Transverse colon (tissue), 4 donors: ENCODE measurements around the gene LRIT1. TPM values are rescaled to one million over a fixed set of nuclear protein-coding genes. Genes with fewer than 3 reads are reported as not detected.
"Not testable (repeated sequence)": the region's sequence is repeated elsewhere in the genome, so short reads cannot be mapped to it uniquely, and the experiment has no call there.

ENCODE experiments used
- DNase-seq: peaks from one replicate; pipeline ENCODE4 v3.0.0-alpha.2; 2019
- H3K27ac ChIP-seq, 4 donors: fragments of 200-600 bp; sonication (generic); 2 replicates each; pipeline ENCODE4 v1.5.1; 2016 to 2018; ENCODE audit warnings: inconsistent platforms in 4 of 4
- H3K27me3 ChIP-seq: fragments of 200-600 bp; sonication (generic); 2 replicates; pipeline ENCODE4 v1.5.1; 2017; ENCODE audit warnings: inconsistent platforms
- H3K36me3 ChIP-seq, 4 donors: fragments of 200-600 bp; sonication (generic); 2 replicates each; pipeline ENCODE4 v1.5.1; 2017 to 2019; ENCODE audit warnings: inconsistent platforms in 4 of 4
- H3K4me1 ChIP-seq, 4 donors: fragments of 200-600 bp; sonication (generic); 2 replicates each; pipeline ENCODE4 v1.5.1; 2017 to 2020; ENCODE audit warnings: inconsistent platforms in 4 of 4
- H3K4me3 ChIP-seq, 4 donors: fragments of 200-600 bp; sonication (generic); 1 replicate in 1 of 4; 2 replicates in 3 of 4; pipeline versions ENCODE4 v1.5.1 to v1.6.1; 2017 to 2019; ENCODE audit warnings: inconsistent platforms in 4 of 4
- H3K9me3 ChIP-seq, 2 donors: fragments of 200-600 bp; sonication (generic); 2 replicates each; pipeline ENCODE4 v1.5.1; 2017 to 2019; ENCODE audit warnings: inconsistent platforms in 2 of 2
- EP300 ChIP-seq: sonication (generic); formaldehyde crosslinking; IDR thresholded peaks from one replicate; pipeline ENCODE4 v1.6.1; 2017; ENCODE audit warnings: antibody characterized with exemption, low read depth
- POLR2A ChIP-seq: fragments of 450-650 bp; IDR thresholded peaks from one replicate; pipeline ENCODE4 v1.6.1; 2016; ENCODE audit warnings: antibody characterized with exemption, mild to moderate bottlenecking, moderate library complexity
- POLR2AphosphoS5 ChIP-seq, 3 donors: sonication (generic); formaldehyde crosslinking; IDR thresholded peaks; one replicate each; pipeline ENCODE4 v1.6.1; 2016; ENCODE audit warnings: antibody characterized with exemption in 3 of 3
- whole genome bisulfite sequencing, 2 donors: methylation state at CpG; one replicate each; pipeline ENCODE4 v1.1.5; 2018; ENCODE audit warnings: low coverage in 1 of 2; 5-methylcytosine and 5-hydroxymethylcytosine counted together
- in situ Hi-C, 4 donors: fragments of 200-750 bp; cut with MboI; loops; one replicate each; pipeline versions ENCODE4 v1.15.0 to v1.15.1; 2017; ENCODE audit warnings: low sequenced_read_pairs in 3 of 4, low pct_ligation_motif_present in 1 of 4, low pct_unique_long_range_greater_than_20kb in 1 of 4
- intact Hi-C: fragments of 100-400 bp; cut with DNase I; formaldehyde crosslinking; loops from one replicate; pipeline ENCODE4 v1.15.1; 2023; ENCODE audit warnings: low total_unique reads
- total RNA-seq, 4 donors: library from RNA; depleted of rRNA; stranded (reverse); fragments of >200 nt; gene quantifications; one replicate each; pipeline ENCODE4 v1.1.0, GENCODE V29; 2016
- TF ChIP-seq, protein P1 (sequence below), 5 experiments: fragments of 200-600 bp in 3 of 5; fragments of 450-650 bp in 2 of 5; sonication (generic) in 3 of 5; IDR thresholded peaks; 1 replicate in 2 of 5; 2 replicates in 3 of 5; pipeline ENCODE4 v1.5.1; 2016 to 2017; ENCODE audit warnings: antibody characterized with exemption in 5 of 5, inconsistent platforms in 3 of 5, mild to moderate bottlenecking in 2 of 5, moderate library complexity in 1 of 5

LRIT1 gene
- total RNA-seq, 4 donors from 2014 or later, result not detected

DNA sequence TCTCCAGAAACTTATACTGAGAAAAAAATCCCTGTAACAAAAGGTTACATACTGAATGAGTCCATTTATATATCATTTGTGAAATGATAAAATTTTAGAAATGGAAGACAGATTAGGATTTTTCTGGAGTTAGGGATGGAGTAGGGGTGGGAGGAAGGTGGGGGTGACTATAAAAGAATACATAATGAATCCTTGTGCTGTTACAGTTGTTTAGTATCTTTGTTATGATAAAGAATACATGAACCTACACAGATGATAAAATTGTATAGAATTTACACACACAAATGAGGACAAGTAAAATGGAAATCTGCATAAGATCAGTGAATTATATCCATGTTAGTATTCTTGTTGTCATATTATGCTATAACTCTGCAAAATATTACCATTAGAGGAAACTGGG lies 45.3 kb upstream of the LRIT1 start:
- no peak for DNase-seq
- in situ Hi-C loops, result no loop called here
- intact Hi-C loops, result no loop called here
- Histone ChIP-seq H3K4me3 (no peak overlapping the region), H3K36me3 (no peaks in the 10 kb centered on the region), H3K4me1 (no peaks in the 10 kb centered on the region), H3K27ac (no peak overlapping the region), H3K27me3 (no peaks in the 10 kb centered on the region), H3K9me3 (no peaks in the 10 kb centered on the region)
- TF ChIP-seq EP300 (no peak), POLR2AphosphoS5 (IDR thresholded peaks at IDR 0.05) (no peak), POLR2A (no peak)
- TF ChIP-seq, protein P1, sequence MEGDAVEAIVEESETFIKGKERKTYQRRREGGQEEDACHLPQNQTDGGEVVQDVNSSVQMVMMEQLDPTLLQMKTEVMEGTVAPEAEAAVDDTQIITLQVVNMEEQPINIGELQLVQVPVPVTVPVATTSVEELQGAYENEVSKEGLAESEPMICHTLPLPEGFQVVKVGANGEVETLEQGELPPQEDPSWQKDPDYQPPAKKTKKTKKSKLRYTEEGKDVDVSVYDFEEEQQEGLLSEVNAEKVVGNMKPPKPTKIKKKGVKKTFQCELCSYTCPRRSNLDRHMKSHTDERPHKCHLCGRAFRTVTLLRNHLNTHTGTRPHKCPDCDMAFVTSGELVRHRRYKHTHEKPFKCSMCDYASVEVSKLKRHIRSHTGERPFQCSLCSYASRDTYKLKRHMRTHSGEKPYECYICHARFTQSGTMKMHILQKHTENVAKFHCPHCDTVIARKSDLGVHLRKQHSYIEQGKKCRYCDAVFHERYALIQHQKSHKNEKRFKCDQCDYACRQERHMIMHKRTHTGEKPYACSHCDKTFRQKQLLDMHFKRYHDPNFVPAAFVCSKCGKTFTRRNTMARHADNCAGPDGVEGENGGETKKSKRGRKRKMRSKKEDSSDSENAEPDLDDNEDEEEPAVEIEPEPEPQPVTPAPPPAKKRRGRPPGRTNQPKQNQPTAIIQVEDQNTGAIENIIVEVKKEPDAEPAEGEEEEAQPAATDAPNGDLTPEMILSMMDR (IDR thresholded peaks at IDR 0.05), result no peak

DNA sequence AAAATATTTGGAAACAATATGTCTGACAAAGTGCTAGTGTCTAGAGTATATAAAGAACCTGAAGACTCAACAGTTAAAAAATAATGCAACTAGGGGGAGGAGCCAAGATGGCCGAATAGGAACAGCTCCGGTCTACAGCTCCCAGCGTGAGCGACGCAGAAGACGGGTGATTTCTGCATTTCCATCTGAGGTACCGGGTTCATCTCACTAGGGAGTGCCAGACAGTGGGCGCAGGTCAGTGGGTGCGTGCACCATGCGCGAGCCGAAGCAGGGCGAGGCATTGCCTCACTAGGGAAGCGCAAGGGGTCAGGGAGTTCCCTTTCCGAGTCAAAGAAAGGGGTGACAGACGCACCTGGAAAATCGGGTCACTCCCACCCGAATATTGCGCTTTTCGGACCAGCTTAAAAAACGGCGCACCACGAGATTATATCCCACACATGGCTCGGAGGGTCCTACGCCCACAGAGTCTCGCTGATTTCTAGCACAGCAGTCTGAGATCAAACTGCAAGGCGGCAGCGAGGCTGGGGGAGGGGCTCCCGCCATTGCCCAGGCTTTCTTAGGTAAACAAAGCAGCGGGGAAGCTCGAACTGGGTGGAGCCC lies 38.6 kb upstream of the LRIT1 start:
- H3K27ac ChIP-seq, H3K9me3 ChIP-seq, H3K36me3 ChIP-seq, H3K4me1 ChIP-seq, in situ Hi-C loops, intact Hi-C loops, DNase-seq, H3K27me3 ChIP-seq, H3K4me3 ChIP-seq: not testable (repeated sequence)
- 80 to 82% methylated on average over 5 to 30 of the region's 31 CpGs for WGBS, 2 donors

DNA sequence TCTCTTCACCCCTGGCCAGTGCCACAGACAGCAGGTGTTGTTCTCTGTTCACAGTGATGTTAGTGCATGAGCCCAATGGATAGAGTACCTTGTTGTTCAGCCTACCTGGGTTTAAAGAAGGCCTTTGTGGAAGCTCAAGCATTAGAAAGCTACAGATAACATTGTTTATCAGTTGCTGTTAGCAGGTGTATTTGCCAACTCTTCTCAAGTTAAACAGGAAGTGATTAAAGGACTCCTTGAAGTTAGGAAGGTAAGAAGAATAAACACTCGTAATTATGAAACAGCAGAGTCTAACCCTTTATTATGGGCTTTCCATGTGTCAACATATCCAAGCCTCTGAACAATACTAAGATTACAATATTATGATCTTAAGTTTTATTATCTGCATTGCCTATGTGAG lies 29.4 kb upstream of the LRIT1 start:
- H3K9me3 ChIP-seq, result no peaks in the 10 kb centered on the region
- peaks cover 0 to 5% (median 2%) of the 10 kb centered on the region in 4 donors for H3K4me1 ChIP-seq
- WGBS, 2 donors, result 22 to 40% methylated on average over 1 of the region's 1 CpG
- in situ Hi-C loops (no loop called here), intact Hi-C loops (no loop called here)
- H3K27ac ChIP-seq, result peak overlapping the region in 2 of 4 donors; percentile 29 to 57
- TF ChIP-seq POLR2A, result no peak
- no peak for TF ChIP-seq EP300
- TF ChIP-seq, protein P1 (IDR thresholded peaks at IDR 0.05), result no peak
- TF ChIP-seq POLR2AphosphoS5 (IDR thresholded peaks at IDR 0.05), result no peak
- DNase-seq, result no peak
- no peak overlapping the region for H3K4me3 ChIP-seq
- H3K36me3 ChIP-seq, result no peaks in the 10 kb centered on the region
- peaks cover 12% of the 10 kb centered on the region for H3K27me3 ChIP-seq

DNA sequence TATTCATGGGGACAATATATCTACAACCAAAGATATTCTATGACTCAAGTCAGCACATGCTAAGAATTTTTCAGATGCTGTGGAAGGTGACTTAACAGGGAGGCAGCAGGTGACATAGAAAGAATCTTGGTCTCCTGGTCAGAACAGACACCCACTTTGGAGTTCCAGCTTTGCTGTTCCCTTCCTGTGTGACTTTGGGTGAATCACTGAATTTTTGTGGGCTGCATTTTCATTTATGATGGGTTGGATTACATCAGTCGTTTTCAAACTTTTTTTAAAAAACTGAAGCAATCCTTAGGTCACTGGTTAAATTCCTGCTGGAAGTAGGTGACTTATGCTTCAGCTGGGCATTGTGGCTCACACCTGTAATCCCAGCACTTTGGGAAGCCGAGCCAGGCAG lies 28.4 kb upstream of the LRIT1 start:
- in situ Hi-C loops (loop anchor here in 3 of 4 donors (5.0 to 10.0 kb wide), 3 partner anchors 263 to 268 kb away; no protein-coding TSS in a partner anchor), intact Hi-C loops (loop anchor here (5.0 kb wide), 1 partner anchor 268 kb away; no protein-coding TSS in a partner anchor)
- Histone ChIP-seq H3K27me3 (peaks cover 12% of the 10 kb centered on the region), H3K27ac (no peak overlapping the region), H3K36me3 (no peaks in the 10 kb centered on the region), H3K9me3 (no peaks in the 10 kb centered on the region), H3K4me1 (peaks cover 0 to 5% (median 2%) of the 10 kb centered on the region in 4 donors), H3K4me3 (no peak overlapping the region)
- 35 to 53% methylated on average over 2 of the region's 2 CpGs for WGBS, 2 donors
- DNase-seq, result no peak
- TF ChIP-seq, protein P1 (IDR thresholded peaks at IDR 0.05), result no peak
- TF ChIP-seq POLR2A, result no peak
- TF ChIP-seq POLR2AphosphoS5 (IDR thresholded peaks at IDR 0.05), result no peak
- TF ChIP-seq EP300, result no peak

DNA sequence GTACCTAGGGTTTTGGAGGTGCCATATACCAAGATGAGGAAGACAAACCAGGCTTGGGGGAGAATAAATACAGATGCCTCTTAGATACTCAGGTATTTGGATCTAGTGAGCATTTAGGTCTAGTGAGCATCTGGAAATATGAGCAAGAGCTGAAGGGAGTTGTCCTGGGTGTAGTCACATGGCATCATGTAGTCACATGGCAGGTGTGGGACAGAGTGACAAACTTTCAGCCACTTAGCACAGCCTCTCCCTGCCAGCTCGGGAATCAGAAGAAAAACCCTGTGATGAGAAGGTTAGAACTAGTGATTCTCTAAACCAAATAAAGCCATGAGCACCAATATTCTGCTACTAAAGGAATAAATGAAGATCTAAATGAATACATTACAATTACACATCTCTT lies 27.8 kb upstream of the LRIT1 start:
- Histone ChIP-seq H3K9me3 (no peaks in the 10 kb centered on the region), H3K4me3 (no peak overlapping the region), H3K36me3 (no peaks in the 10 kb centered on the region), H3K27ac (no peak overlapping the region), H3K27me3 (peaks cover 7% of the 10 kb centered on the region), H3K4me1 (peaks cover 0 to 5% (median 2%) of the 10 kb centered on the region in 4 donors)
- WGBS, 2 donors, result 15% methylated on average over 1 of the region's 1 CpG; no CpG with 5 or more reads in 1 of the 2 donors
- no peak for DNase-seq
- intact Hi-C loops, result loop anchor here (5.0 kb wide), 1 partner anchor 268 kb away; no protein-coding TSS in a partner anchor
- TF ChIP-seq, protein P1 (IDR thresholded peaks at IDR 0.05), result no peak
- TF ChIP-seq POLR2A (no peak), EP300 (no peak), POLR2AphosphoS5 (IDR thresholded peaks at IDR 0.05) (no peak)
- in situ Hi-C loops, result loop anchor here in 3 of 4 donors (5.0 to 10.0 kb wide), 3 partner anchors 263 to 268 kb away; no protein-coding TSS in a partner anchor
